SHP77 treated with DMSO at 0.1 percent for 48 hours (cell line): ENCODE data around the gene PIK3AP1.
A peak's percentile ranks its signal among the peaks of the same experiment; 100 is the strongest.

Experiments
- DNase-seq: peaks from one replicate; lab custom pipeline; 2025; lab: John Stamatoyannopoulos, UW

The PIK3AP1 gene

GRCh38 chr10:96609510-96609909 is 110.8 kb downstream of the PIK3AP1 start:
- DNase-seq = no peak

- no peak for DNase-seq
Observed at GRCh38 chr10:96608805-96609204, 111.5 kb downstream of the PIK3AP1 start.

GRCh38 chr10:96608262-96608661 is 112.1 kb downstream of the PIK3AP1 start:
- no peak for DNase-seq

DNA sequence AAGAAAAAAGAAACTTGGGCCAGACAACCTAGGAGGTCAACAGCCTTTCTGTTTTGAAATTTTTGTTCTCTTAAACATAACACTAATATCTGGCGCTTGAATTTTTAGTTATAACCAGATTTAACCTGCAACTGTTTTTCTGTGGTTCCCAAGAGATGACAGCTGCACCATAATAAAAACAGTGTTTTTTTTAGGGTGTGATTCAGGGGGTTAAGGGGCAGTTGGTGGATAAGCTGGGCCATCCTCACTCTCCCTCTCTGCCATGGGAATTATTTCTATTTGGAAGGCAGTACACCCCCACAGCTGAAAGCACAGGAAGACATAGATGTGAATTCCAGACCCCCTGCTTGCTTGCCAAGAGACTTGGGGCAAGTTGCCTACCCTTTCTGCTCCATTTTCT is 113.4 kb downstream of the PIK3AP1 start:
- no peak for DNase-seq

DNA sequence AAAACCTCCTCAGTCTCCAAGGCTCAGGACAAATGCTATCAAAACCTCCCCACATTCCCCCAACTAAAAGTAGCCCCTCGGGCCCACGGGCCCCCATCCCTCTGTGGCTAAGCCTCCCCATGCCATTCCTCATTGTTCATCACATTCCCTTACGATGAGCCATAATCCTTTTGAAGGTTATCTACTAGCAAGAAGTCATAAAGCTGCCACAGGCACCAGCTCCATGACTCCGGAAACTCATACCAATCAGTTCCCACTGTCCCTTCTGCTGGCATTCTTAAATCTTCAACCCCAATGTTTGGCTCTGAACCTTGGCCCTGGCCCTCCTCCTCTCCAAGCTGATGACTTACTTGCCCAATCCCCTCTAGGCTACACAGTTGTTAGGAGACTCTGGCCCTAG is 114.1 kb downstream of the PIK3AP1 start:
- no peak for DNase-seq

- DNase-seq = no peak
Observed at GRCh38 chr10:96600337-96600736, 120.0 kb downstream of the PIK3AP1 start.

GRCh38 chr10:96598846-96599245 is 121.5 kb downstream of the PIK3AP1 start:
- no peak for DNase-seq

DNA sequence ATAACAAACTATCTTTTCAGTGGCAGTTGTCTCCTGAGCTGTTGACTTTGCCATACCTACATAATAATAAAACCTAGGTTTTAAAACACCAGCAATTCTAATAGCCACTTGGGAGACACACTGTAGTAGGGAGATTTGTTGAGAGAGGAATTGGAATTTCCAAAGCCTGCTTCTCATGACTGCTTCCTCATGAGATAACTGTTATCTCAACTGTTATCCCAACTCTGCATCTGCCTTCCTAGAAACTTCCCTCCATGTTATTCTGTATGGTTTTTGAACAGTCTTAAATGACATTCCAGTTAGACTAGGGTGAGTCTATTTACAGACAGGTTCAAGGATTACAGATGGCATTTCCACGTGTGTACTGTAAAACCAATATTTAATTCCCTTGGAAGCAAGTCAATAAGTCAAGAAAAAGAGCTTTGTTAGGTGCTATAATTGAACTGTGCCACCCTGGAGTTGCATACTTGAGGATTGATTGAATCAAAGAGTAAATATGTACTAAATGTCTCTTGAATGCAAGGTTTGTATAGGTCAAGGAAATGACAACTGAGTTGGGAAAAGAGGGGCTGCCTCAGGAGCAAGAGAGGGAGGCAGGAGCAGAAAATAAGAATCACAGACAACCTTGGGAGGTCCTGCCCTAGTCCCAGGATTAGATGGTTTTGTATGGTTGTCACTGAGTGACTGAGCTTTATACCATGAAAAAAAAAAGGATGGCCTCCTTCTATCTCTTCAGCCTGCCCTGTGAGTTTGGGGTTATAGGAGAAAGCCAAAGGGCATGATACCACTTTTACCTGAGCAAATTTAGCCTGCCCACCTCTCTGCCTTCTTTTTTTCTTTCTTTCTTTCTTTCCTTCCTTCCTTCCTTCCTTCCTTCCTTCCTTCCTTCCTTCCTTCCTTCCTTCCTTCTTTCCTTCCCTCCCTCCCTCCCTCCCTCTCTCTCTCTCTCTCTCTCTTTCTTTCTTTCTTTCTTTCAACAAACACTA is 123.6 kb downstream of the PIK3AP1 start:
- DNase-seq = no peak

DNA sequence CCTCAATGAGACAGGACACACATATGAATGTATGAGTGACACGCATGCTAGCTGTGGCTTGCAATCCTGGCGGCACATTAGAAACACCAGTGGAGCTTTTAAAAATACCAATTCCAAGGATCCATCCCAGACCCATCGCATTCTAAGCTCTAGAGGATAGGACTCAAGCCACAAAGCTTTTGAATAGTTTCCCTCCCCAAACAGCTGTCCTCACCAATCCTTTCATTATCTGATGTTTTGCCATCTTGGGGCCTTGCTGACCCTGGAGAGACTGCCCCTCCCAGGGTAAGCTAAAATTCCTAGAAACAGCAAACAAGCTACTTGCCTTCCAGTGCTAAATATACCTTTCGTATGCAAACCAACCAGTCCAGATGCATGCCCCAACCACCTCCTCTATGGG is 124.6 kb downstream of the PIK3AP1 start:
- no peak for DNase-seq

- DNase-seq = no peak
Observed at GRCh38 chr10:96591946-96592345, 128.4 kb downstream of the PIK3AP1 start.

- DNase-seq = no peak
Observed at GRCh38 chr10:96588616-96589419, 131.5 kb downstream of the PIK3AP1 start.

- DNase-seq = peak; percentile 39
Observed at GRCh38 chr10:96588060-96588554, 132.2 kb downstream of the PIK3AP1 start.

DNA sequence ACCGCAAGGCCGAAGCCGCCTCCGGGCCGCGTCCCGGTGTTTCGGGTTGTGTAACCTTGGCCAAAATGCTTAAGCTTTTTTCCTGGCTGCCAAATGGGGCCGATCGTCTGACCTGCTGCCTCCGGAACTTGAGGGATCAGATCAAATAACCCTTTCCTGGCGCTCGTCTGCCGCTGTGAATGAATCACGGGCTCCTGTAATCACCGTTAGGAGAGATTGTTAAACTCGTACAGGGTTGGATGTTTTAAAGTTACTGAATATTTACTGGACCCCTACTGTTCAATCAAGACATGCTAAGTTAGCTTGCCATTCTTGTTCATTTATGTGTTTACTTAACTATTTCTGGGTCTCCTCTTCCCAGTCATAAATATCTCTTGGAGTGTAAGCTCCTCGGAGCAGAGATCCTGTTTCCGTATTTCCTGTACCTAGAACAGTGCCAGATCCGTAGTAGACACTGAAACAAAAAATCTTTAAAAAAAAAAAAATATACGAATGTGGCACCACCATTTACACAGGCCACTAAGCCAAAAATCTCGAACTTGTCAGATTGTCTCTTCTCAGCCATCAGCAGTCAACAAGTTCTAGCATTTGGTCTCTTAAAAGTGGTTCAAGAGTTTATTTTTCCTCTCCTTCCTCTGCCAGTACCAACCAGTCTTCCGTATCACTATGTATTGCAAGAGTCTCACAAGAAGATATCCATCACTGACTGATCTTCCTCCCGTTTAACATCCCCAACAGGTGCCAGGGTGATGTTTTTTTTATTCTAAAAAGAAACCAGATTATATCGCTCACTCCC is 132.9 kb downstream of the PIK3AP1 start:
- peak; percentile 53 for DNase-seq

GRCh38 chr10:96586419-96587263 is 133.7 kb downstream of the PIK3AP1 start, which contains the start of gene TM9SF3:
TSS of gene TM9SF3 (minus strand) at chr10:96587012. CDS start at chr10:96586835, 177 bp downstream.
- peak; percentile 52 for DNase-seq

GRCh38 chr10:96585736-96586418 is 134.4 kb downstream of the PIK3AP1 start:
- no peak for DNase-seq

DNA sequence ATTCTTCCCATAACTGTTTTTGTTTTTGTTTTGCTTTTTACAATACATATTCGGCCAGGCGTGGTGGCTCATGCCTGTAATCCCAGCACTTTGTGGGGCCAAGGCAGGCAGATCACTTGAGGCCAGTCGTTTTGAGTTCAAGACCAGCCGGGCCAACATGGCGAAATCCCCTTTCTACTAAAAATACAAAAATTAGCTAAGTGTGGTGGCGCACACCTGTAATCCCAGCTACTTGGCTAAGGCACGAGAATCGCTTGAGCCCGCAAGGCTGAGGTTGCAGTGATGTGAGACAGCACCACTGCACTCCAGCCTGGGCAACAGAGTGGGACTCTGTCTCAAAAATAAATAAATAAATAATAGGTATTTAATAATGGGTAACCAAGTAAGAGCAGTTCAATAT is 135.8 kb downstream of the PIK3AP1 start:
- DNase-seq = no peak

GRCh38 chr10:96584035-96584434 is 136.3 kb downstream of the PIK3AP1 start:
- no peak for DNase-seq

DNA sequence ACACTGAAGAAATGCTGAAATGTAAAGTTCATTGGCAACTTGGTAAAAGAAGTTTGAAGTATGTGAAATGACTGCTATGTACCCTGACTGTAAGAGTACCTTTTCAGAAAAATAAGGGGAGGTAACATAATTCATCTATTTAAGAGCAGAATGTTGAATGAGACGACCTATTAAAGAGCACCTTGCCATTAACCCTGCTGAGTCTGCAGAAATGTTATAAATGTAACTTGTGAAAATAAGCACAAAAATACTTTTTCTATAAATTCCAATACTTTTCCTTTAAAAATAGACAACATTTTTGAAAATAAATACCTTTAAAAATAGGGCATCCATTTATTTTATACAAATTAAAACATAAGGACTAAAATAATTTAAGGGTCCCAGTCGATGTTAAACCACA is 141.2 kb downstream of the PIK3AP1 start:
- no peak for DNase-seq

DNA sequence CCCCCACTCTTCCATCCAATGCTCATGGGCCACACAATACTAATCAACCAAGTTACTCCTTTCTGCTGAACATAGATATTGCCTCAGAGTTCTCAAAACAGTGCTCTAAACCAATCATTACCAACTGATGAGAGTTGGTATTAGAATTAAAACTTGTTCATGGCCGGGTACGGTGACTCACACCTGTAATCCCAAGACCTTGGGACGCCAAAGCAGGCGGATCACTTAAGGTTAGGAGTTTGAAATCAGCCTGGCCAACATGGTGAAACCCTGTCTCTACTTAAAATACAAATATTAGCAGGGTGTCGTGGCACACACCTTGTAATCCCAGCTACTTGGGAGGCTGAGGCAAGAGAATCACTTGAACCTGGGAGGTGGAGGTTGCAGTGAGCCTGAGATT is 141.7 kb downstream of the PIK3AP1 start:
- DNase-seq = no peak

- DNase-seq = no peak
Observed at GRCh38 chr10:96578022-96578421, 142.3 kb downstream of the PIK3AP1 start.
